Neural progenitor cell (in vitro differentiated cells): ENCODE results near the gene IREB2.

ENCODE experiments used
- EZH2 ChIP-seq: fragments of 200-600 bp; sonication (generic); IDR thresholded peaks from 2 replicates; pipeline ENCODE4 v1.6.1; 2017; ENCODE audit warnings: antibody characterized with exemption, mild to moderate bottlenecking, moderate library complexity
- EZH2phosphoT487 ChIP-seq: fragments of 200-600 bp; sonication (generic); IDR thresholded peaks from 2 replicates; pipeline ENCODE4 v1.6.1; 2017; ENCODE audit warnings: antibody characterized with exemption
- TF ChIP-seq, protein P1 (sequence below): fragments of 200-600 bp; sonication (generic); IDR thresholded peaks from 2 replicates; pipeline ENCODE4 v1.5.1; 2017; ENCODE audit warnings: antibody characterized with exemption, mild to moderate bottlenecking

DNA sequence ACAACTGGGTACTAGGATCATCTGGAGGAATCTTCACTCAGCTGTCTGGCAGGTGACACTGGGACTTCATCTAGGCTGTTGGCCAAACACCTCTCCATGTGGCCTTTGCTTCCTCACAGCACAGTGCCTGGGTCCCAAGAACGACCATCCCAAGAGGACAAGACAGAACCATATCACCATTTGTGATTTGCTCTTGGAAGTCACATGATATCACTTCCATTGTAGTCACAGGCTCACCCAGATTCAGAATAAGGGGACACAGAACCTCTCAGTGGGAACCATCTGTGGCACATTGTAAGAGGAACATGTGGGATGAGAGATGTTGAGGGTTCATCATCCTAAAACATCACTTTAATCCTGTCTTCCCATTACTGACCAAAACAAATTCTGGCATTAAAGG is 100.3 kb downstream of the IREB2 start:
- TF ChIP-seq, protein P1, sequence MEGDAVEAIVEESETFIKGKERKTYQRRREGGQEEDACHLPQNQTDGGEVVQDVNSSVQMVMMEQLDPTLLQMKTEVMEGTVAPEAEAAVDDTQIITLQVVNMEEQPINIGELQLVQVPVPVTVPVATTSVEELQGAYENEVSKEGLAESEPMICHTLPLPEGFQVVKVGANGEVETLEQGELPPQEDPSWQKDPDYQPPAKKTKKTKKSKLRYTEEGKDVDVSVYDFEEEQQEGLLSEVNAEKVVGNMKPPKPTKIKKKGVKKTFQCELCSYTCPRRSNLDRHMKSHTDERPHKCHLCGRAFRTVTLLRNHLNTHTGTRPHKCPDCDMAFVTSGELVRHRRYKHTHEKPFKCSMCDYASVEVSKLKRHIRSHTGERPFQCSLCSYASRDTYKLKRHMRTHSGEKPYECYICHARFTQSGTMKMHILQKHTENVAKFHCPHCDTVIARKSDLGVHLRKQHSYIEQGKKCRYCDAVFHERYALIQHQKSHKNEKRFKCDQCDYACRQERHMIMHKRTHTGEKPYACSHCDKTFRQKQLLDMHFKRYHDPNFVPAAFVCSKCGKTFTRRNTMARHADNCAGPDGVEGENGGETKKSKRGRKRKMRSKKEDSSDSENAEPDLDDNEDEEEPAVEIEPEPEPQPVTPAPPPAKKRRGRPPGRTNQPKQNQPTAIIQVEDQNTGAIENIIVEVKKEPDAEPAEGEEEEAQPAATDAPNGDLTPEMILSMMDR, result no peak
- TF ChIP-seq EZH2, result no peak
- no peak for TF ChIP-seq EZH2phosphoT487
